ENCODE data around the gene SREK1IP1.
A peak's percentile ranks its signal among the peaks of the same experiment; 100 is the strongest.

GRCh38 chr5:64768358-64769312, at the start of gene SREK1IP1, which contains the start of gene CWC27:
- TF ChIP-seq EZH2 (IDR thresholded peaks at IDR 0.05) (no peak), CTCF (IDR thresholded peaks at IDR 0.05) (peak; percentile 10)
